HEK293 (cell line): ENCODE measurements around the gene TKTL1.

Experiments used
- FEZF1 ChIP-seq: fragments of 450-650 bp; formaldehyde crosslinking; IDR thresholded peaks from 2 replicates; pipeline ENCODE4 v1.5.1; 2016; ENCODE audit warnings: missing biosample characterization, missing genetic modification characterization
- GLIS1 ChIP-seq: fragments of 450-650 bp; formaldehyde crosslinking; IDR thresholded peaks from 2 replicates; pipeline ENCODE4 v1.5.1; 2016; ENCODE audit warnings: missing biosample characterization, missing genetic modification characterization
- OSR2 ChIP-seq: fragments of 450-650 bp; formaldehyde crosslinking; IDR thresholded peaks from 2 replicates; pipeline ENCODE4 v1.5.1; 2016; ENCODE audit warnings: missing biosample characterization, missing genetic modification characterization
- RBAK ChIP-seq: fragments of 450-650 bp; formaldehyde crosslinking; IDR thresholded peaks from 2 replicates; pipeline ENCODE4 v1.5.1; 2016; ENCODE audit warnings: missing biosample characterization, missing genetic modification characterization
- SCRT2 ChIP-seq: fragments of 450-650 bp; formaldehyde crosslinking; IDR thresholded peaks from 2 replicates; pipeline ENCODE4 v1.5.1; 2016; ENCODE audit warnings: missing biosample characterization, missing genetic modification characterization
- TRIM28 ChIP-seq: IDR thresholded peaks from 2 replicates; pipeline ENCODE4 v1.6.1; 2011; ENCODE audit warnings: low read length, control low read depth, borderline replicate concordance
- YY1 ChIP-seq: fragments of 450-650 bp; formaldehyde crosslinking; IDR thresholded peaks from 2 replicates; pipeline ENCODE4 v1.5.1; 2018; ENCODE audit warnings: missing biosample characterization, missing genetic modification characterization
- ZBTB7A ChIP-seq: fragments of 450-650 bp; formaldehyde crosslinking; IDR thresholded peaks from 2 replicates; pipeline ENCODE4 v1.5.1; 2016; ENCODE audit warnings: low read depth, missing biosample characterization, missing genetic modification characterization
- ZBTB8A ChIP-seq: fragments of 450-650 bp; formaldehyde crosslinking; IDR thresholded peaks from 2 replicates; pipeline ENCODE4 v1.5.1; 2016; ENCODE audit warnings: missing biosample characterization, missing genetic modification characterization
- ZEB2 ChIP-seq: fragments of 450-650 bp; formaldehyde crosslinking; IDR thresholded peaks from 2 replicates; pipeline ENCODE4 v1.5.1; 2016; ENCODE audit warnings: missing biosample characterization, missing genetic modification characterization
- ZFP41 ChIP-seq: fragments of 450-650 bp; formaldehyde crosslinking; IDR thresholded peaks from 2 replicates; pipeline ENCODE4 v1.5.1; 2016; ENCODE audit warnings: missing biosample characterization, missing genetic modification characterization, borderline replicate concordance
- ZIC2 ChIP-seq: fragments of 450-650 bp; formaldehyde crosslinking; IDR thresholded peaks from 2 replicates; pipeline ENCODE4 v1.5.1; 2016; ENCODE audit warnings: missing biosample characterization, missing genetic modification characterization
- ZNF114 ChIP-seq: fragments of 450-650 bp; formaldehyde crosslinking; IDR thresholded peaks from 2 replicates; pipeline ENCODE4 v1.5.0; 2017; ENCODE audit warnings: missing biosample characterization, missing genetic modification characterization
- ZNF140 ChIP-seq: fragments of 450-650 bp; formaldehyde crosslinking; IDR thresholded peaks from 2 replicates; pipeline ENCODE4 v1.5.1; 2016; ENCODE audit warnings: missing biosample characterization, missing genetic modification characterization
- ZNF169 ChIP-seq: fragments of 450-650 bp; formaldehyde crosslinking; IDR thresholded peaks from 2 replicates; pipeline ENCODE4 v1.5.1; 2016; ENCODE audit warnings: missing biosample characterization, missing genetic modification characterization
- ZNF239 ChIP-seq: fragments of 450-650 bp; formaldehyde crosslinking; IDR thresholded peaks from 2 replicates; pipeline ENCODE4 v1.5.1; 2016; ENCODE audit warnings: missing biosample characterization, missing genetic modification characterization
- ZNF280C ChIP-seq: fragments of 450-650 bp; formaldehyde crosslinking; IDR thresholded peaks from 2 replicates; pipeline ENCODE4 v1.5.1; 2016; ENCODE audit warnings: missing biosample characterization, missing genetic modification characterization
- ZNF341 ChIP-seq: fragments of 450-650 bp; formaldehyde crosslinking; IDR thresholded peaks from 2 replicates; pipeline ENCODE4; 2016; ENCODE audit warnings: low read depth, missing biosample characterization, missing genetic modification characterization
- ZNF350 ChIP-seq: fragments of 450-650 bp; formaldehyde crosslinking; IDR thresholded peaks from 2 replicates; pipeline ENCODE4 v1.5.0; 2017; ENCODE audit warnings: missing biosample characterization, mild to moderate bottlenecking, missing genetic modification characterization
- ZNF394 ChIP-seq: fragments of 450-650 bp; formaldehyde crosslinking; IDR thresholded peaks from 2 replicates; pipeline ENCODE4 v1.5.1; 2016; ENCODE audit warnings: missing biosample characterization, missing genetic modification characterization, mild to moderate bottlenecking, moderate library complexity, borderline replicate concordance
- ZNF488 ChIP-seq: fragments of 450-650 bp; formaldehyde crosslinking; IDR thresholded peaks from 2 replicates; pipeline ENCODE4 v1.5.1; 2016; ENCODE audit warnings: missing biosample characterization, missing genetic modification characterization
- ZNF510 ChIP-seq: fragments of 450-650 bp; formaldehyde crosslinking; IDR thresholded peaks from 2 replicates; pipeline ENCODE4 v1.5.1; 2018; ENCODE audit warnings: mild to moderate bottlenecking, missing genetic modification characterization, missing biosample characterization; ENCODE audit not compliant: insufficient replicate concordance
- ZNF529 ChIP-seq: fragments of 450-650 bp; formaldehyde crosslinking; IDR thresholded peaks from 2 replicates; pipeline ENCODE4 v1.5.1; 2017; ENCODE audit warnings: missing genetic modification characterization, missing biosample characterization; ENCODE audit not compliant: insufficient replicate concordance
- ZNF596 ChIP-seq: fragments of 450-650 bp; IDR thresholded peaks from 2 replicates; pipeline ENCODE4 v1.5.0; 2018; ENCODE audit warnings: missing biosample characterization, mild to moderate bottlenecking, missing genetic modification characterization, moderate library complexity
- ZNF600 ChIP-seq: fragments of 450-650 bp; formaldehyde crosslinking; IDR thresholded peaks from 2 replicates; pipeline ENCODE4 v1.5.1; 2016; ENCODE audit warnings: missing biosample characterization, missing genetic modification characterization
- ZNF621 ChIP-seq: fragments of 450-650 bp; formaldehyde crosslinking; IDR thresholded peaks from 2 replicates; pipeline ENCODE4 v1.5.1; 2017; ENCODE audit warnings: missing biosample characterization, missing genetic modification characterization
- ZNF629 ChIP-seq: fragments of 450-650 bp; formaldehyde crosslinking; IDR thresholded peaks from 2 replicates; pipeline ENCODE4 v1.5.1; 2017; ENCODE audit warnings: missing biosample characterization, missing genetic modification characterization
- ZNF664 ChIP-seq: fragments of 450-650 bp; formaldehyde crosslinking; IDR thresholded peaks from 2 replicates; pipeline ENCODE4 v1.5.1; 2016; ENCODE audit warnings: missing biosample characterization, missing genetic modification characterization
- ZNF777 ChIP-seq: fragments of 450-650 bp; formaldehyde crosslinking; IDR thresholded peaks from 2 replicates; pipeline ENCODE4 v1.5.1; 2017; ENCODE audit warnings: missing biosample characterization, missing genetic modification characterization, borderline replicate concordance
- ZNF785 ChIP-seq: fragments of 450-650 bp; formaldehyde crosslinking; IDR thresholded peaks from 2 replicates; pipeline ENCODE4 v1.5.1; 2016; ENCODE audit warnings: missing biosample characterization, missing genetic modification characterization
- ZSCAN30 ChIP-seq: fragments of 450-650 bp; IDR thresholded peaks from 2 replicates; pipeline ENCODE4 v1.5.1; 2018; ENCODE audit warnings: missing biosample characterization, mild to moderate bottlenecking, missing genetic modification characterization, moderate library complexity
- TF ChIP-seq, protein P1 (sequence below): fragments of 450-650 bp; formaldehyde crosslinking; IDR thresholded peaks from 2 replicates; pipeline ENCODE4 v1.5.1; 2016; ENCODE audit warnings: missing biosample characterization, missing genetic modification characterization
- TF ChIP-seq, protein P2 (sequence below): fragments of 450-650 bp; IDR thresholded peaks from 2 replicates; pipeline ENCODE4 v1.5.1; 2018; ENCODE audit warnings: missing biosample characterization, mild to moderate bottlenecking, missing genetic modification characterization
- TF ChIP-seq, protein P3 (sequence below): fragments of 450-650 bp; formaldehyde crosslinking; IDR thresholded peaks from 2 replicates; pipeline ENCODE4 v1.5.1; 2017; ENCODE audit warnings: missing biosample characterization, missing genetic modification characterization

TKTL1 gene

DNA sequence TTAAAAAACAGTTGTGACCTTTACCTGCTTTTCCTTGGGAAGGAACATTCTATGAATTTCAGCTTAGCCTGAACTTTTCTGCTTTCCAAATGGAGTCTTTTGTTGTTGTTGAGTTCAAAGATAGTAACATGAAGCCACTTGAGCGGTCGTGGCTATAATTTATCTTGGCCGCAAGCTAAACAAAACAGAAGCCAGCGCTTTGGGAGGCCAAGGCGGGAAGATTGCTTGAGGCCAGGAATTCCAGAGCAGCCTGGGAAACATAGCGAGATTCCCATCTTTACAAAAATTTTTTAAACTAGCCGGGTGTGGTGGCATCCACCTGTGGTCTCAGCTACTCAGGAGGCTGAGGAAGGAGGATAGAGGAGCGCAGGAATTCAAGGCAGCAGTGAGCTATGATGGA, 29.9 kb downstream of the TKTL1 start (continued):
- TF ChIP-seq ZNF280C (tag by site-specific recombination) (no peak), ZIC2 (tag by site-specific recombination) (no peak), ZSCAN30 (no peak), ZNF629 (tag by site-specific recombination) (peak; percentile 62; the same call in 1 of the 2 replicates), ZNF114 (tag by site-specific recombination) (no peak), ZNF140 (no peak), ZNF488 (tag by site-specific recombination) (0 out of 2 replicates have a peak, but pooled peaks have one; percentile 21), TRIM28 (peak; percentile 66), ZNF664 (no peak), ZBTB7A (no peak), ZNF777 (tag by site-specific recombination) (no peak), ZNF510 (tag by site-specific recombination) (no peak), YY1 (tag by site-specific recombination) (no peak), ZNF350 (tag by site-specific recombination) (no peak), ZBTB8A (tag by site-specific recombination) (no peak), ZFP41 (no peak), SCRT2 (0 out of 2 replicates have a peak, but pooled peaks have one; percentile 51), ZNF169 (tag by site-specific recombination) (no peak), RBAK (tag by site-specific recombination) (no peak), ZNF621 (tag by site-specific recombination) (no peak), ZNF529 (tag by site-specific recombination) (no peak), FEZF1 (tag by site-specific recombination) (peak; percentile 90), GLIS1 (tag by site-specific recombination) (peak; percentile 95), ZNF600 (tag by site-specific recombination) (peak; percentile 69), ZNF394 (0 out of 2 replicates have a peak, but pooled peaks have one; percentile 42), ZNF785 (tag by site-specific recombination) (no peak), ZNF239 (tag by site-specific recombination) (no peak), ZEB2 (tag by site-specific recombination) (0 out of 2 replicates have a peak, but pooled peaks have one; percentile 43), OSR2 (tag by site-specific recombination) (peak; percentile 88), ZNF341 (tag by site-specific recombination) (no peak), ZNF596 (tag by site-specific recombination) (no peak)
- TF ChIP-seq, protein P1, sequence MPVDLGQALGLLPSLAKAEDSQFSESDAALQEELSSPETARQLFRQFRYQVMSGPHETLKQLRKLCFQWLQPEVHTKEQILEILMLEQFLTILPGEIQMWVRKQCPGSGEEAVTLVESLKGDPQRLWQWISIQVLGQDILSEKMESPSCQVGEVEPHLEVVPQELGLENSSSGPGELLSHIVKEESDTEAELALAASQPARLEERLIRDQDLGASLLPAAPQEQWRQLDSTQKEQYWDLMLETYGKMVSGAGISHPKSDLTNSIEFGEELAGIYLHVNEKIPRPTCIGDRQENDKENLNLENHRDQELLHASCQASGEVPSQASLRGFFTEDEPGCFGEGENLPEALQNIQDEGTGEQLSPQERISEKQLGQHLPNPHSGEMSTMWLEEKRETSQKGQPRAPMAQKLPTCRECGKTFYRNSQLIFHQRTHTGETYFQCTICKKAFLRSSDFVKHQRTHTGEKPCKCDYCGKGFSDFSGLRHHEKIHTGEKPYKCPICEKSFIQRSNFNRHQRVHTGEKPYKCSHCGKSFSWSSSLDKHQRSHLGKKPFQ: no peak
- TF ChIP-seq, protein P2, sequence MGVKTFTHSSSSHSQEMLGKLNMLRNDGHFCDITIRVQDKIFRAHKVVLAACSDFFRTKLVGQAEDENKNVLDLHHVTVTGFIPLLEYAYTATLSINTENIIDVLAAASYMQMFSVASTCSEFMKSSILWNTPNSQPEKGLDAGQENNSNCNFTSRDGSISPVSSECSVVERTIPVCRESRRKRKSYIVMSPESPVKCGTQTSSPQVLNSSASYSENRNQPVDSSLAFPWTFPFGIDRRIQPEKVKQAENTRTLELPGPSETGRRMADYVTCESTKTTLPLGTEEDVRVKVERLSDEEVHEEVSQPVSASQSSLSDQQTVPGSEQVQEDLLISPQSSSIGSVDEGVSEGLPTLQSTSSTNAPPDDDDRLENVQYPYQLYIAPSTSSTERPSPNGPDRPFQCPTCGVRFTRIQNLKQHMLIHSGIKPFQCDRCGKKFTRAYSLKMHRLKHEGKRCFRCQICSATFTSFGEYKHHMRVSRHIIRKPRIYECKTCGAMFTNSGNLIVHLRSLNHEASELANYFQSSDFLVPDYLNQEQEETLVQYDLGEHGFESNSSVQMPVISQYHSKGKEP (tag by site-specific recombination): peak; percentile 44; the same call in 1 of the 2 replicates
- TF ChIP-seq, protein P3, sequence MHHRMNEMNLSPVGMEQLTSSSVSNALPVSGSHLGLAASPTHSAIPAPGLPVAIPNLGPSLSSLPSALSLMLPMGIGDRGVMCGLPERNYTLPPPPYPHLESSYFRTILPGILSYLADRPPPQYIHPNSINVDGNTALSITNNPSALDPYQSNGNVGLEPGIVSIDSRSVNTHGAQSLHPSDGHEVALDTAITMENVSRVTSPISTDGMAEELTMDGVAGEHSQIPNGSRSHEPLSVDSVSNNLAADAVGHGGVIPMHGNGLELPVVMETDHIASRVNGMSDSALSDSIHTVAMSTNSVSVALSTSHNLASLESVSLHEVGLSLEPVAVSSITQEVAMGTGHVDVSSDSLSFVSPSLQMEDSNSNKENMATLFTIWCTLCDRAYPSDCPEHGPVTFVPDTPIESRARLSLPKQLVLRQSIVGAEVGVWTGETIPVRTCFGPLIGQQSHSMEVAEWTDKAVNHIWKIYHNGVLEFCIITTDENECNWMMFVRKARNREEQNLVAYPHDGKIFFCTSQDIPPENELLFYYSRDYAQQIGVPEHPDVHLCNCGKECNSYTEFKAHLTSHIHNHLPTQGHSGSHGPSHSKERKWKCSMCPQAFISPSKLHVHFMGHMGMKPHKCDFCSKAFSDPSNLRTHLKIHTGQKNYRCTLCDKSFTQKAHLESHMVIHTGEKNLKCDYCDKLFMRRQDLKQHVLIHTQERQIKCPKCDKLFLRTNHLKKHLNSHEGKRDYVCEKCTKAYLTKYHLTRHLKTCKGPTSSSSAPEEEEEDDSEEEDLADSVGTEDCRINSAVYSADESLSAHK (tag by site-specific recombination): 0 out of 2 replicates have a peak, but pooled peaks have one; percentile 36
